ENCODE data around the gene DNAJC6.
A peak's percentile ranks its signal among the peaks of the same experiment; 100 is the strongest.
"Not testable (repeated sequence)": the region's sequence is repeated elsewhere in the genome, so short reads cannot be mapped to it uniquely, and the experiment has no call there.

Gene DNAJC6

DNA sequence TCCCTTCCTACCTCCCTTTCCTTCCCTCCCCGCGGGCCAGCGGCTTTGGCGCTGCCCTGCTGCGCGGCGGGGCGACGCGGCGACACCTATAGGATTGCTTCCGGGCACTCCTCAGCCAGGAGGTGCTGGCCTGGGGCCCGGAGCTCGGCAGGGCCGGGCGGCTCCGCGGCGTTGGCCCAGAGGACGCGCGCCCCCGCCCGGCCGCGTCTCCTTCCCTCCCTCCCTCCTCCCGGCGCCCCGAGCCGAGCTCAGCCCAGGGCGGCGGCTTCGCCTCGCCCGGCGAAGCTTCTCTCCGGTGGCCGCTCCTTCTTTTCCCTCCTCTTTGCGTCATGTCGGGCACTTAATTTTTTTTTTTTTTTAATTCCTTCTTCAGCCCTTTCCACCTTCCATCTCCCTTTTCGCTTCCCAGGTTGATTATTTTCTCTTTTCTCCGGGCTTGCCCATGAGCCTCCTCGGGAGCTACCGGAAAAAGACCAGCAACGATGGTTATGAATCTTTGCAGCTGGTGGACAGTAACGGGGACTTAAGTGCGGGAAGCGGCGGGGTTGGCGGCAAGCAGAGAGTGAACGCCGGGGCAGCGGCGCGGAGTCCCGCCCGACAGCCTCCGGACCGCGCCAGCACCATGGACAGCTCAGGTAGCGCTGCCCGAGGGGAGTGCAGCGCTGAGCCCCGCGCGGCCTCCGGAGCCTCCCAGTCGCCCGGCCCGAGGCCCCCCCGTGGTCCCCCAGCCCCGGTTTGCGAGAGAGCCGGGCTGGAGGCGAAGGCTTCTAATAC, at the start of gene DNAJC6:
DNAJC6 (plus strand) TSS at position 240 of the 774 bp plus-strand sequence; CDS start at position 443, 203 bp downstream.
- peak; percentile 50 for DNase-seq

DNA sequence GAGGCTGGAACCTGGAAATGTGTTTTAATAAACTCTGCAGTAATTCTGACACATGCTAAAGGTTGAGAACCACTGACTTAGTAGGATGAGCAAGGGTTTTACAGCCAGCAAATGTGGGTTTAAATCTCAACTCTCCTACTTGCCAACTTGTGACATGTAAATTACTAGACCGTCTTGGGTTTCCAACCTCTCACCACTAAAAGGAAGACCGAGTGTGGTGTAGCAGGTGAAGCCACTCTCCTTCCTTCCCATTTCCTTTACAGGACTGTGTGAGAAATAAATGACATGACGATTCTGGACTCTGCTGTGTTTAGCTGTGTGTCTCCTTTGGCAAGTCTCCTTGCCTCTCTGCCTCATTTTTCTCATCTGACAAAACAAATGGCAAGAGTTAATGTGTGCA, 49.5 kb upstream of the DNAJC6 start:
- DNase-seq, result no peak

DNA sequence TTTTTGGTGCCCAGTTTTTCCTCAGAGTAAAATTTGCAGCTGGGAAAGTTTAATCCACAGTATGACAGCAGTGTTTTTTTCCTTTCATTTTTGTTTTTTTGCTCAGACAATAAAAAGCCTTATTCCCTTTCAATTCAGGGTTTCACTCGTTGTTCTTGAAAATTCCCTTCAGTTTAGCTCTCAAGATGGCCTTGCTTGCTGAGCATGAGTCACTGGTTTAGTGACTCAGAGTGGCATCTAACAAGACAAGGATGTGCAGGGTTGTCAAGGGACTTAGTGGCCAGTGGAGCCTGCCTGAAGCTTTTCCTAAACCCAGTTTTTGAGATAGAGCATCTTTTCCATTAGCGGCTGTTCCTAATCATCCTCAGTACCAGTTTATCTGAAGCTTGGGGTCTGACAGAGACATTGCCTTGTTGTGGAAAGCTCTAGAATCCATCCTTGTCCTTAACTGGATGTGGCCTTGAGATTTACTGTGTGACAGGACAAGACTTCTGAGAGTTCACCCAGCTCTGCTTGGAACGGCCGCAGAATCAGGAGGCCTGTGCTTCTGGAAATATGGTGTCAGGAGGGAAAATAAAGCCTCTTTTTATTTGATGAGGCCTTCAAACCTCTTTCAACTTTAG, 48.4 kb upstream of the DNAJC6 start:
- peak; percentile 19 for DNase-seq

DNA sequence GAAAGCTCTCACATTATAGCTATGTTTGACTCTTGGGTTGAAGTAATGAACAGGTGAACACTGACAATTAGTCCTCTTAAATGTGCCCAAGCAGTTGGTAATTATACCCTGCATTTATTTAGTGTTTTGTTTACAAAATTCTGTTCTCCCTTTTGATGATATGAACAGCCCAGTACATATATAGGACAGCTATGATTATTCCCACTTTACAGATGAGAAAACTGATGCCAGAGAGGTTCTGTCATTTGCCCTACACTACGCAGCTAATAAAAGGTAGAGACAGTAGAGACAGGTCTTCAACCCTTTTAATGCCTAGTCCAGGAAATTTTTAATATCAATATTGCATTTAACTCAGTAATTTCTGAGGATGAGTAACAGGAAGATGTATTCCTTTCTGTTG, 46.1 kb upstream of the DNAJC6 start:
- DNase-seq, result no peak

DNA sequence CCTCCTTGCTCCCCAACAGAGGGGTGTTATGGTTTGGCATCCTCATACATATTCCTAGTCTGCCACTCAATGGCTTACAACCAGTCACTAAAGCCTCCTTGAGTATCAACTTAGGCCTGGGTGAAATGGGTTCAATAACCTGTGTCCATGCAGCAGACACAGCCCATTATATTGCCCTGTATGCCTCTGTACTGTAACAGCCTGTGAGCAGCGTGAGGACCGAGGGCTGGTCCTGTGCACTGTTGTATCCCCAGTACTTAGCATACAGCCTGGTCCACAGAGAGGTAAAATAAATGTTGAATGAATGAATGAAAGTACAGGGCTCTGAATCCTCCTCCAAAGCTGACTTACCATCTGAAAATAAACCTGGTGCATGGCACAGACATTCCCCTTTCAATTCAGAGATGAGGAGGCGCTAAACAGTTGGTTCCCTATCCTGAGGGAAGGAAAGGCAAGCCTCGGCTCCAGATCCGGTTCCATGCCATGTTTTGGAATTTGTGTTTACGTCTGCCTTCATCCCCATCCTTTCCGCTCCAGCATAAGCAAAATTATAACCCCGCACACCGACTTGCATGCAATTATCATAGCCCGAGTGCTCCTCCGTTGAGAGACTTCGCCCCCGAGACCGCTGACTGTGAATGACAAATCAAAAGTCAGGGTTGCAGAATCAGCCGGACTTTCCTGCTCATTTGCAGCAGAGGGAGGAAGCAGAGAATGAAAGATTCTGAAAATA, 45.0 kb upstream of the DNAJC6 start:
- DNase-seq, result no peak

DNA sequence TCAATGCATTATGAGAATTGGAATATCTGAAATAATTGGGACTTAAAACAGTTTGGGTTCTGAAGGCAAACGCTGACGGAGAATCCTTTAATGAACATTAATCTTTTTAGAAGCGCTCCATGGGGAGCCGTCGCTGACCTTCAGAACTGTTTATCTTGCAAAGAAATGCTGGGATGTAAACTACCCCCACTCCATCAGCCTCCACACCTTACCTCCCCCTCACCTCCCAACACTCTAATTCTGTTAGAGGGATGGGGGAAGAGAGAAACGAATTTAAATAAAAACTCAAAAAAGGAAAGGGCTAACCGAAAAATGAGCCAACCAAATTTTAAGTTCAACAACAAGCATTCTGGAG, 44.1 kb upstream of the DNAJC6 start:
- no peak for DNase-seq

DNA sequence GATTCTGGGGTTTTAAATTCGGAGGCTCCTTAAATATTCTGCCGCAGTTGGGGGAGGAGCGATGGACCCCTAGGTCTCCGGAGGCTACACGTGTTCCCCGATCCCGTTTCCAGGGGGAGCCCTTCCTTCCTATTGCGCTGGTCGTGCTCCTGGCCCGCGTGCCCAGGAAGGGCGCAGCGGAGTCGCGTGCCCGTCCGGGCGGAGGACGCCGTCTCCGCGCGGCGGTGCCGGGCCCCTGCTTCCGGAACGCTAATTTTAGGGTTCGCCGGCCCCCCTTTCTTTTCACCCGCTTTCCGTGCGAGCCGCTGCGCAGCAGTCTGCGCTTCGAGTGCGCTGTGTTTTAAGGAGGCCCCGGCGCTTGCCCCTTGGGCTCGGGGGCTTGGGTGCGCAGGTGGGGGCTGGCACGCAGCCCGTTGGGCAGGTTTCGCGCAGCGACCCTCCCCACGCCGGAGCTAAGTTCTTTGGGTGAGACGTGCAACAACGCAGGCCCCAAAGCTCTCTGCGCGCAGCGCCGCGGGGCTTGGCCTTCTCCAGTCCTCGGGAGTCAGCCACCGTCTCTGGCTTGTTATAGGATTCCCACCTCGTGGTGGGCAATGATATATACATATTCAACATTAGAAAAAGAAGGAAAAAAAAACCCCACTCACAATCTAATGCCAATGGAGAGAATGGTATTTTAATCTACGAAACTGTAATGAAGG, 43.5 kb upstream of the DNAJC6 start:
- DNase-seq, result peak; percentile 5

DNA sequence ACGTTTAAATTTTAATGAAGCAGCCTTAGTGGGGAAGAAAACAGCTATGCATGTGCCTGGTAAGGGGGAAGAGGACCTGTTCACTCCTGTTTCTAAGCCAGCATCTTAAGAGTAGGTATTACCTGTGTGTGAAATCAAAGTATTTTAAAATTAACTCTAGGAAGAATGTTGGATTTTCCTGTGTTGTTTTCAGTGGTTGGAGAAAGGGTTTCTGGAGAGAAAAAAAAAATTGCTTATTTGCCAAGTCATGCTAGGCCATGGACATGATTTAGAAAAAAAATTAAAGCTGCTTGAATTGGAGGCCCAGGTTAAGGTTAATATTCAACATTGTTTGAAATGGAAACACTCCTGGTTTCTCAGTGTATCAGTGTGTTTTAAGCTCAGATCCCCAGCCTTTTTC, 42.9 kb upstream of the DNAJC6 start:
- DNase-seq, result no peak

DNA sequence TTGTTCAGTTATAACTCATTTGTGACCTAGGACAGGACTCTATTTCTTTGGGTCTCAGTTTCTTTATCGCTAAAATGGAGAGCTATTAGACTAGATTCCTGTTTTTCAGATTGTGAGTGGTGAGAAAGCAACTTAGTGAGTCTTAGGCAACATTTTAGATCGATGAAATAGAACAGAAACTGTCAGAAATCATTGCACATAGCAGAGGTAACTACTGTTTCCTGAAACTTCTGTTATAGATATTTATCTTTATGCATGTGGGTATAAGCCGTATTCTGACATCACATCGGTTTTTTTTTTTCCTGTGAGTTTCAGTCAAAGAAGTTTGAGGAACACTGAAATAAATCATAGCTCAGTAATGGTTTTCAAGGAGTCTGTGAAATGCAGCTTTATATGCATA, 42.1 kb upstream of the DNAJC6 start:
- DNase-seq, result no peak

DNA sequence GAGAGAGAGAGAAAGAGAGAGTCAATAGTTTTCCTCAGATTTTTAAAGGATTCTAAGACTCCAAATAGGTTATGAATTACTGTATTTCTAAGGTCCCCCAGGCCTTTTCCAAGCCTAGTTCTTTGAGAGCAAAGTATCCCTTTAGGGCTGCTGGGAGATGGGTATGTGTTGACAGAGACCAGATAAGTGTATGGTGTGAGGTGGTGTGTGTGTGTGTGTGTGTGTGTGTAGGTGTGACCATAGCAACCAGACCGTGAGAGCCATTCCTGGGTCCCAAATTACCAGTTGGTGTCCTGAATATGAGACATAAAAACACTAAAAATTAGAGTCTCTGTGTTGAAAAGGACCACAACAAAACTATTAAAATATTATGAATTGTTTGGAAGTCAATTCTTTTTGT, 41.7 kb upstream of the DNAJC6 start:
- no peak for DNase-seq

DNA sequence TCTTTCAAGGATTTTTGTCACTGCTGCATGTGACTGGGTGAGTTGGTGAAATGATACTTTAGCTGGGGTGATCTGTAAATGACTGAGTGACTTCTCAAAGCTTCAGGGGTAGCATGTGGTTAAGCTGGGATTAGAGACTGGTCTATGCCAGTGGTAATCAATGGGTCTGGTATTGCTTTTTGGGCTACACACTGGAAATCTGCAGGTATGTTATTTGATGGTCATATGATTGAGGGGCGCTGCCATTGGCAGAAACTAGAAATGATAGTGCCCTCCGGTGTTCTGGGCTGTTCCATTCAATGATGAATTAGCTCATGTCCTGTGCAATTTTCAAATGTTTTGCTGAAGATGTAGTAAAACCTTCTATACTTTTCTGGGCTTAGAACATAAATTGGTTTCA, 39.7 kb upstream of the DNAJC6 start:
- no peak for DNase-seq

DNA sequence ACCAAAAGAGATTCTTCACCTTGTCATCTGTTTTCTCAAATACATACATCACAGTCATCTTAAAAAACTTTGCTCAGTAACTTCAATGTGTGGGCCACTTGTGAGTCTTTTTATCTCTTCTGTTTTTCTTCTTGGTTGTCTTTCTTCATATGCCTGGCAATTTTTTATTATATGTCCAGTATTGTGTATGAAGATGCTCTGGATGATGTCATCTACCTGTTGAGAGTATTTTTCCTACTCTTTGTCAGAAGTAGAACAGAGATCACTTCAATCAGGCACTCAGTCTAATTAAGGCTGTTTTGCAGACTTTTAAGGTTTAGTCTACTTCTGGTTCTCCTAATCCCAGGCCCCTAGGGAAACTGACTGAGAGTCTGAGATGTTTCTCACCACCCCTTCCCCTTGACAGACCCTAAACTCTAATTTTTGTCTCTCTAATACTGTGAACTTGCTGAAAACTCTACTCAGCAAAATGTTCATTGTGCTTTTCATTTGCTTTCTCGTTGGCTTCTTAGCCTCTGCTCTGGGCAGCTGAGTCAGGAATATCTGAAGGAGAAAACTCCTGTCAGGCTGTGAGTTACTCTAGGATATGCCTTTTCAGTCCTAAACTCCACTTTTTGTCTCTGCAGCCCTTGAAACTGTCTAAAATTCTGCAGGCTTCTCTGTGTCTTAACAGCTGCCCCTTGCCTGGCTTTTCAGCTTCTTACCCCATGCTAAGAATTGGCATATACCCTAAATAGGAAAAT, 33.0 kb upstream of the DNAJC6 start:
- DNase-seq, result no peak

DNA sequence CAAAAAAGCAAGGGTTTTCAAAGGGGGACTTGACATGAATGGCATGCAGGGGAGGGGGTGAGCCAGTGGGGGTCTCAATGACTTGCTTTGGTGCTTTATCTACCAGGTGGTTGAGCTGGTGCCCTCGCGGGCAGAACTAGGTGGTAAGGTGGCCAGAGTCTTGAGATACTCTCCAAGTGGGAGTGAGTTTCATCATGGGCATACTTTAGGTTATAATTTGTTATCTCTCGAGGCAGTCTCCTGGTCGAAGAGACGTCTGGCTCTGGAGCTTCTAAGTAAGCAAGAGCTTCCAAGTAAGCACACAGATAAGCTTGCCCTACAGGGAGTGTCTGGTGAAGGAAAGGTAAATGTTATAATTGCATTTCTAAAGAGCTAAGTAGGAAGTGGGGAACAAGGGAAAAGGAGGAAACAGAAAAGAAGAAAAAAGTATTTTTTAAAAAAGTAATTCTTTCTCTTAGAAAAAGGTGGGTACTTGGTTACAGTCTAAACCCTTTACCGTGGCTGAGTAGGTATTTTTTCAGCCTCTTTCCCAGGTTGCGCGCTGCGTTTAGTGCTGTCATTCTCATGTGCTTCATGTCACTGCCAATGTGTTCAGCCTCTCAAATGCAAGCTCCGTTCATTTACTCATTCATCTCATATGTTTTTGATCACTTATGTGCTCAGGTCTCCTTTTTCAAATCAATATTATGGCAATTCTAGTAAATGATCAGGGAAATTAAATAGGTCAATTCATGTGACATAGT, 31.6 kb upstream of the DNAJC6 start:
- peak; percentile 70 for DNase-seq

DNA sequence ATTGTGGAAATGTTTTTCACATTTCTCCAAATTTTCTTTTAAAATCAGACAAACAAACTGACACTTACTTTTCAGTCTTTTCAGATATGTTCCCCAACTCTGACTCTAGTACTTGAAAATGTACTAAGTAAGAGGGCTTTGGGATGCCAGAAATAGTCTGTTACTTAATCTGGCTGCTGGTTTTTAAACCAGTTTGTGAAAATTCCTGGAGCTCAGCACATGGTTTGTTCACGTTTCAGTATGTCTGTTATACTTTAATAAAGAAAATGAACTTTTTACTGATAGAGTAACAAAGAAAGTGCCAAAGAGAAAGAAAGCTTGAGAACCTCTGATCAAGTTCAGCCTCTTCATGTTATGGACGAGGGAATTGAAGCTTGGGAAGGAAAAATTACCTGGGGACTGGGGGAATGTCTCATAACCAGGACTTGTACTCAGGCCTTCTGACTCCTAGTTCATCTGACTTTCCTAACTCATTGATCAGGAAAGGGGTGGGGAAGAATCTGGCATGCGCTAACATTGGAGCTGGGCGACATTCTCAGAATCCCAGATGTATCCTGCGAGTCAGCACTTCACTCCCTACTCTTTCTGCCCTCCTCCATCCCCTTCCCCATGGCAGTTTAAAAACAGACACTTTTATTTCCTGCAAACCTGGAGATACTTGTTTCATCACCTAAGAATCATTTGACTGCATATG, 30.8 kb upstream of the DNAJC6 start:
- DNase-seq, result no peak

DNA sequence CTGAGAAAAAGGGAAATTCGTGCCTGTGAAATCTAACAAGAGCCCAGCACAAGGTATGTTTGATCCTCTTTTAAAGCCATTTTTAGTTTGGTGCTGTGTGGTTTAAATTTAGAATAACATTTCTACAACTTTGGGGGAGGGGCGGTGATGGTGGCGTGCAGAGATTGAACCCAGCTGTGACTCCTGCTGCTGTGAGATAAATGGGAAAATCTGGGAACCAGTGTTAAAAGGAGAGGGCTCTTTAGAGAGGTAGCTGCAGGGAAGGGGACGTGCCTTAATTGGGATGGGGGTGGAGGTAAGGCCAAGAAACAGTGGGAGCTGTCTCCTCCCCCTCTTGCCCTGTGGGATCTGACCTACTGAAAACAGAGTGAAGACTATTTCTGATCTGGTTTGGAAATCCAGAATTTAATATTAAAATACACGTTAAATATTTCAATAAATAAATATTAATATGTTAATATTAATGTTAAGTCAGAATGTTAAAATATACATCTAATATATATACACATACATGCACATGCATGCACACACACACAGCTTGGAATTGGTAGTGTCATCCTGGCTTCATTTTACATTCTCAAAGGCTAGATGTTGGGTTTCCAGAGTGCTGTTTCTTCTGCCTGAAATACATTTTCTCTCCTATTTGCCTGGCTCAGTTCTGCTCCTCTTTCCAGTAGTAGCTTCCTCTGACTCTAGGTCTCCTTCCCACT, 30.1 kb upstream of the DNAJC6 start:
- DNase-seq, result no peak

DNA sequence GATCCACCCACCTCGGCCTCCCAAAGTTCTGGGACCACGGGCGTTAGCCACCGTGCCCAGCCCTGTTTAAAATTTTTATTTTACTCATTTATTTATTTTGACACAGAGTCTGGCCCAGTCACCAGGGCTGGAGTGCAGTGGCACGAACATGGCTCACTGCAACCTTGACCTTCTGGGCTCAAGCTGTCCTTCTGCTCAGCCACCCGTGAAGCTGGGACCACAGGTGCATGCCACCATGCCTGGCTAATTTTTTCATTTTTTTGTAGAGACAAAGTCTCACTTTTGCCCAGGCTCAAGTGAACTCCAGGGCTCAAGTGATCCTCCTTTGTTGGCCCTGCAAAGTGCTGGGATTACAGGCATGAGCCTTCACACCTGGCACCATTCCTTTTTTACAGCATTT, 27.5 kb upstream of the DNAJC6 start:
- no peak for DNase-seq

DNA sequence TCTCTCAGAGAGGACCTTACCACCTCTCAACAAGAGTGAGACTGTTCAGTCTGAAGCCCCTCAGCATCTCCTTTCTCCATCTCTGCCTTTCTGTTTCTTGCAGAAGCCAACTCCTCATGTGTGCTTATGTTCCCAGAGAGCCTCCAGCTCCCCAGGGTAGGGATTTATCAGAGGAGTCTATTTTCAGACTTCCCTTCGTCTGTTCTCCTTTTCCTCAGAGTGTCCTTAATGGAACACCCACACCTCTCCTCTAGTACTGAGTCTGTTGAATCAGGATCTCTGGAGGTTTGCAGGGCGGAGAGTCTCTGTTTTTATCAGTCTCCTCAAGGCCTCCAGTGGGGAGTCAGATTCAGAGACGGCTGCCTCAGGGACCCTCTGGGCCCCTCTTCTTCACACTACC, 25.1 kb upstream of the DNAJC6 start:
- DNase-seq, result no peak

DNA sequence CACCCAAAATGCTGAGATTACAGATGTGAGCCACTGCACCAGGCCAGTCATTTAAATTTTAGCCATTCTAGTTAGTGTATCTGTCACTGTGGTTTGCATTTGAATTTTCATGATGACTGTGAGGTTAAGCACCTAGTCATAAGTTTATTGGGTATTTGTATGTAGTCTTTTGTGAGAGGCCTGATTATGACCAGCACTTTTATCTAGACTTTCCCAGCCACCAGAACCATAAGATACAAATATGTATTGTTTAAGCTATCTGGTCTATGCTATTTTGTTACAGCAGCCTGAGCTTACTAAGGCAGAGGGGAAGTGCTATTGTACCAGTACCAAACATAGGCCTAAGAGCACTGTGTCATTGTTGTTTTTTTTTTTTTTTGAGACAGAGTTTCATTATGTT, 19.9 kb upstream of the DNAJC6 start:
- DNase-seq, result no peak

DNA sequence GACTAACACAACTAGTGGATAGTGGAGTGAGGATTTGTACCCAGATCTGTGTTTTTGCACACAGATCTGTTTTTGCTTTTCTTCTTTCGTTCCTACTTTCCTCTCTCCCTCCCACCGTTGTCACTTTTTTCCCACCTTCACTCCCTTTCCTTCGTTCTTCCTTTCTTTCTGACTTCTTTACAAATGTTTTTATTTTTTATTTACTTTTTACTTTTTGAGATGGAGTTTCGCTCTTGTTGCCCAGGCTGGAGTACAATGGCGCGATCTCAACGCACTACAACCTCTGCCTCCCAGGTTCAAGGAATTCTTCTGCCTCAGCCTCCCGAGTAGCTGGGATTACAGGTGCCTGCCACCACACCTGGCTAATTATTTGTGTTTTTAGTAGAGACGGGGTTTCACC, 17.5 kb upstream of the DNAJC6 start:
- not testable (repeated sequence) for DNase-seq

DNA sequence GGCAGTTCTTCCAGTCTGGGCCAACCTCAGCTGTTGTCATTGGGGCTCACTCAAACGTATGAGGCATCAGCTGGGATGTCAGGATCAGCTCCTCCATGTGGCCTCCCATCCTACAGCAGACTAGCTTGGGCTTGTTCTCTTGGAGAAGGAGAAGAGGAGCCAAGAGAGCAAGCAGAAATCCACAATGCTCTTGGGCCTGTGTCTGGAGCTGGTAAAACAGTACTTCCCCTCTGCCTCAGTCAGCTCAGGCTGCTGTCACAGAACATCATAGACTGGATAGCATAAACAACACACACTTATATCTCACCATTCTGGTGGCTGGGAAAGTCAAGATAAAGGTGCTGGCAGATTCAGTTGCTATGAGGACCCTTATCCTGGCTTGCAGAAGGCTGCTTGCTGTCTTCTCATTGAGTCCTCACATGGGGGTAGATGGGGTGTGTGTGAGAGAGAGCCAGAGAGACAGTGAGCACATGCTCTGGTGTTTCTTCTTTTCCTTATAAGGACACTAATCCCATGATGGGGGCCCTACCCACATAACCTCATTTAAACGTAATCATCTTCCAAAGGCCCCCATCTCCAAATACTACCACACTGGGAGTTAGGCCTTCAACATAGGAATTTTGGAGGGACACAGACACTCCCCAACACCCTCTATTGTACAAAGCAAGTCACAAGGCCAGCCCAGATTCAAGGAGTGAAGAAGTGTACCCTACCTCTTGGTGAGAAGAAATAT, 16.3 kb upstream of the DNAJC6 start:
- no peak for DNase-seq
